GM21576 (cell line): Measurements from ENCODE around the gene PIGZ.
"Not testable (repeated sequence)": the region's sequence is repeated elsewhere in the genome, so short reads cannot be mapped to it uniquely, and the experiment has no call there.

Experiments used
- ATAC-seq: cut with Tn5 transposase; IDR thresholded peaks from one replicate; pipeline ENCODE4 v1.9.1; 2021; ENCODE audit warnings: mild to moderate bottlenecking, moderate library complexity; ENCODE audit not compliant: unreplicated experiment

PIGZ gene

DNA sequence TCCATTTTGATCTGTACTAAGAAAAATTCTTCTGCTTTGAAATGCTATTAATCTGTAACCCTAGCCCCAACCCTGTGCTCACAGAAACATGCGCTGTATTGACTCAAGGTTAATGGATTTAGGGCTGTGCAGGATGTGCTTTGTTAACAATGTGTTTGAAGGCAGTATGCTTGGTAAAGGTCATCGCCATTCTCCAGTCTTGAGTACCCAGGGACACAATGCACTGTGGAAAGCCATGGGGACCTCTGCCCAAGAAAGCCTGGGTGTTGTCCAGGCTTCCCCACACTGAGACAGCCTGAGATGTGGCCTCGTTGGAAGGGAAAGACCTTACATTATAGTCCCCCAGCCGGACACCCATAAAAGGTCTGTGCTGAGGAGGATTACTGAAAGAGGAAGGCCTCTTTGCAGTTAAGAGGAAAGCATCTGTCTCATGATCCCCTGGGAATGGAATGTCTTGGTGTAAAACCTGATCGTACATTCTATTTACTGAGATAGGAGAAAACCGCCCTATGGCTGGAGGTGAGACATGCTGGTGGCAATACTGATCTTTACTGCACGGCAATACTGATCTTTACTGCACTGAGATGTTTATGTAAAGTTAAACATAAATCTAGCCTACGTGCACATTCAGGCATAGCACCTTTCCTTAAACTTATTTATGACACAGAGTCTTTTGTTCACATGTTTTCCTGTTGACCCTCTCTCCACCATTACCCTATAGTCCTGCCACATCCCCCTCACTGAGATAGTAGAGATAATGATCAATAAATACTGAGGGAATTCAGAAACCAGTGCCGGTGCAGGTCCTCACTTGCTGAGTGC, 6.3 kb downstream of the PIGZ start:
- no peak for ATAC-seq

DNA sequence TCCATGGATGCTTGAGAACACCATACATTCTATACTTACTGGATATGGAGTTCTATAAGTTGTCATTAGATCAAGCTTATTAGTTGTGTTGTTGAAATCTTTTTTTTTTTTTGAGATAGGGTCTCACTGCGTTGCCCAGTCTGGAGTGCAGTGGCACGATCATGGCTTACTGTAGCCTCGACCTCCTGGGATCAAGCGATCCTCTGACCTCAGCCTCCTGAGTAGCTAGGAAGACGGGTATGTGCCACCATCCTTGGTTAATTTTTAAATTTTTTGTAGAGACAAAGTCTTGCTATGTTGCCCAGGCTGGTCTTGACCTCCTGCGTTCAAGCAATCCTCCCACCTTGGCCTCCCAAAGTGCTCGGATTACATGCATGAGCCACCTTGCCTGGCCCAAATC, 13.8 kb downstream of the PIGZ start:
- ATAC-seq: no peak

DNA sequence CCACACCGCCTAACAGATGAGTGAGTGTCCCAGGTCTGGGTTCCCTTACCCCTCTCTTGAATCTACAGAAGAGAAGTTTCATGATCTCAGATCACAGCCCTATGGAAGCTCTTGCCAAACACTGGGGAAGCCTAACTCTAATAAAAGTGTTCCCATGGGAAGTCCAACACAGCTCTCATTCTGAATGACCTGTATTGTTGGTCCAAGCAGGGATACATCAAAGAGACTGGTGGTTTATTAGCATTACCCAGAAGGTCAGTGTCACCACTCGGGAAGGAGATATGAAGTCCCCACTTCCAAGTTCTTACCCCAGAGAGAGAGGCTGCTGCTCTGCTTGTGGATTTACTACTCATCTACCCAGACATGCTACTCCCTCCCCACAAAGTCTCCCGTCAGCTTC, 17.3 kb downstream of the PIGZ start:
- ATAC-seq: no peak

DNA sequence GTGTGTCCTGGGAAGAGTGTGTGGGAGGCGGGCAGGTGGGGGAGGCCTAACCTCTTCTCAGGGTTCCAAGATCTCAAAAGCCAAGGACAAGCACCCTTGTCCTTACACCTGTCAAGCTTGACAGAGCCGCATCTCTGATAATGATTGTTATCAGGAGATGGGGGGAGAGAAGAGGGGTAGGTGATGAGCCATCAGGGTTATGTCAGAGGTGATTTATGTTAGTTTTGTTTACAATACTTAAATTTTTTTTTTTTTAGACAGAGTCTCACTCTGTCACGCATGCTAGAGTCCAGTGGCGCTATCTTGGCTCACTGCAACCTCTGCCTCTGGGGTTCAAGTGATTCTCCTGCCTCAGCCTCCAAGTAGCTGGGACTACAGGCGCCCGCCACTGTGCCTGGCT, 18.9 kb downstream of the PIGZ start:
- no peak for ATAC-seq

DNA sequence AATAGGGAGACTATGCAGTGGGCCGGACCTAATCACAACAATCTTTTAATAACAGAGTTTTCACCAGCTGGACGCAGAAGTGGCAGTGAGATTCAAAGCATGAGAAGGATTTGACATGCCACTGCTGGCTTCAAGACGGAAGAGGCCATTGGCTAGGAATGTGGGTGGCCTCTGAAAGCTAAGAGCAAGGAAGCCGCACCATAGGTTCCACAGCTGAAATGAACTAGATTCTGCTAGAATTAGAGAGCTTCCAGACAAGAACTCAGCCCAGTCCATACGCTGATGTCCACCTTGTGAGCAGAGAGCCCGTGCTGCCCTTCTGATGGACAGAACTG, 19.4 kb downstream of the PIGZ start:
- no peak for ATAC-seq

DNA sequence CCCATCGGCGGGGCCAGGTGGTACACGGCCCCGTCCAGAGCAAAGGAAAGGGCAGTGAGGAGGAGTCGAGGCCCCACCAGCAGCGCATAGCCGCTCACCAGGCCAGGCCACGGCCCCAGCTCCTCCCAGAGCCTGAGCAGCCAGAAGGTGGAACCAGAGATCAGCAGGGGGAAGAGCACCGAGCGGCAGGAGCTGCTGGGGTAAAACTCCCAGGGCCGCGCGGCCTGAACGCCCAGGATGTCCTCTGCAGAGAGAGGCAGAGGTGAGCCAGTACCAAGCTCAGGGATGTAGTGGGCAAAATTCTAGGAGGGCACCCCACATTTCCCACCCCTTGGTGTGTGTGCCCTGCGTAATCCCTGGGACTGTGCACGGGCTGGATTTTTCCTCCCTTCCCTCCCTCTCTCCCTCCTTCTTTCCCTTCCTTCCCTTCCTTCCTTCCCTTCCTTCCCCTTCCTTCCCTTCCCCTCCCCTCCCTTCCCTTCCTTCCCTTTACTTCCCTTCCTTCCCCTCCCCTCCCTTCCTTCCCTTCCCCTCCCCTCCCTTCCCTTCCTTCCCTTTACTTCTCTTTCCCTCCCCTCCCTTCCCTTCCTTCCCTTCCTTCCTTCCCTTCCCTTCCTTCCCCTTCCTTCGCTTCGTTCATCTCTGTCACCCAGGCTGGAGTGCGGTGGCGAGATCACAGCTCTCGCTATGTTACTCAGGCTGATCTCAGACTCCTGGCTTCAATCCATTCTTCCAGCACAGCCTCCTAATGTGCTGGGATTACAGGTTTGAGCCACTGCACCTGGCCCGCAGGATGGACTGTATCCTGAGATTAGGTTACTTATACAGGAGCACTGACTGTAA, 20.0 kb downstream of the PIGZ start:
- no peak for ATAC-seq

DNA sequence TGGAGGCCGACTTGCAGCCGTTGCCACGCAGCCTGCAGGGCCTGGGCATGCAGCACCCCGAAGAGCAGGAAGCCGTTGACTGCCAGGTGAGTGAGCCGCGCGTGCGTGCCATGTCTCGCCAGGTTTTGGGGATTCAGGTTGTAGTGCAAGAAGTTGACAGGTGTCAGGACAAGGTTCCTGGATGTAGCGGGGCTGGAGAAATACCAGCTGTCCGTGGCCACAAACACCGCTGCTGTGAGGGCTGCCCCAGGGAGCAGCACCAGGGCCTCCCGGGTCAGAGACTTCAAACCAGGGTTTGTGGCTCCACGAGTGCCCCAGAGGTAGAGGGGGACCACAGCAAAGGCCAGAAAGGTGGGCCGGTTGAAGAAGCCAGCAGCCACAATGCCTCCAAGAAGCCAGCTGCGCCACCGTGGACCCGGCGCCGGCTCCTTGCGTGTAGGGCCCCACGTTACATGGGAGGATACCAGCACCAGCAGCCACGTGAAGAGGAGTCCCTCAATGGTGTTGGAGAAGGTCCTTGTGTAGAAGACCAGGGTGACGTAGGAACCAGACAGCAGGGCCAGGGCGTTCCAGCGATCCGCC, 20.7 kb downstream of the PIGZ start:
- ATAC-seq: no peak

DNA sequence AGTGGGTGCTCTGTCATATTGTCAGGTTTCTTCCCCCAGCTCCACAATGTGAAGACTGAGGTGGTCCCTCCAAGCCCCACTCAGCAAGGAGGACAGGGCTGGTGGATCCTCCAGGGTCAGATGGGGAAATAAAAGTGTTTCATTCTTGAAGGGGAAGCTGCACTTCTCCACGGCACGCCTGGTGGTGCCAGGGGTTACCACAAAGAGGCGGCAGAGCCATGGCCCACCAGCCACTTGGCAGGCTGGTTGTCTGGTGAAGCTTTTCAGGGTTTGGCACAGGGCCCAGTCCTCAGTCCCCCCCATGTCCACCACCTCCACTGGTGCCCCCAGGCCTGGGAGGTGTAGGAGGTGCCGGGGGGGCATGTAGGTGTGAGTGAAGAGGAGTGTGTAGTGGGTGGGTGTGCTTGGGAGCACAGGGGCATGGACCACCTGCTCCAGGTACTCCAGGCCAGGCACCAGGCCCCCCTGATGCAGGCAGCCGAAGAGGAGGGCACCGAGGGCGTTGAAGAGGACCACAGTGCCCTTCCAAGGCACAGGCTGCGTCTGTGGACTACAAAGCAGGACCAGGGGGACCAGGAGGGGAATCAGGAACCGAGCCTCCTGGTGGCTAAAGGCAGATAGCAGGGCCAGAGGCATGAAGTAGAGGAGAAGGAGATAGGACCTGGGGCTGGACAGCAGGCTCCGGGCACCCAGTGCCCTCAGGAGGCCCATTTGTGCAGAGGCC, 21.3 kb downstream of the PIGZ start:
- ATAC-seq: no peak

DNA sequence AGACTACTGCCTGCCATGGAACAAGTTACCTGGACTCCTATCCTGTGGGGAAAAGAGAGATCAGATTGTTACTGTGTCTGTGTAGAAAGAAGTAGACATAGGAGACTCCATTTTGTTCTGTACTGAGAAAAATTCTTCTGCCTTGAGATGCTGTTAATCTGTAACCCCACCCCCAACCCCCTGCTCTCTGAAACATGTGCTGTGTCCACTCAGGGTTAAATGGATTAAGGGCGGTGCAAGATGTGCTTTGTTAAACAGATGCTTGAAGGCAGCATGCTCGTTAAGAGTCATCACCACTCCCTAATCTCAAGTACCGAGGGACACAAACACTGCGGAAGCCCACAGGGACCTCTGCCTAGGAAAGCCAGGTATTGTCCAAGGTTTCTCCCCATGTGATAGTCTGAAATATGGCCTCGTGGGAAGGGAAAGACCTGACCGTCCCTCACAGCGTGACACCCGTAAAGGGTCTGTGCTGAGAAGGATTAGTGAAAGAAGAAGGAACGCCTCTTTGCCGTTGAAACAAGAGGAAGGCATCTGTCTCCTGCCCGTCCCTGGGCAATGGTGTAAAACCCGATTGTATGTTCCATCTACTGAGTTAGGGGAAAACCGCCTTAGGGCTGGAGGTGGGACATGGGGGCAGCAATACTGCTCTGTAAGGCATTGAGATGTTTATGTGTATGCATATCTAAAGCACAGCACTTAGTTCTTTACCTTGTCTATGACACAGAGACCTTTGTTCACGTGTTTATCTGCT, 24.4 kb downstream of the PIGZ start:
- ATAC-seq: not testable (repeated sequence)

DNA sequence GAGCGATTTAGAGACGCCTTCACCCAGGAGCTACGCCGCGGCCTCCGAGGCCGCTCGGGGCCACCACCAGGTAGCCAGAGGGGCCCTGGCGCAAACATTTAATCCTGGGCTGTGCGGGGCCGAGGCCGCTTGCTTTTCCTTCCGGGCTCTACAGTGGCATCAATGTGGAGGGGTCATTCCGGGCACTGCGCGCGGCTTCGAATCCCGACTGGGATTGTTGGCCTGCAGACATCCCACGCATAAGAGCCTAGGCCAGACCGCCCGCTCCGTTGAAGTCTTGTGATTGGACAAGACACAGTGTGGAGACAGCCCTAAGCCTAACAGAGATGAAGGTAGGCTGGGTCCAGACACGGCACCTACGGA, 25.7 kb downstream of the PIGZ start:
- ATAC-seq: peak; percentile 4

DNA sequence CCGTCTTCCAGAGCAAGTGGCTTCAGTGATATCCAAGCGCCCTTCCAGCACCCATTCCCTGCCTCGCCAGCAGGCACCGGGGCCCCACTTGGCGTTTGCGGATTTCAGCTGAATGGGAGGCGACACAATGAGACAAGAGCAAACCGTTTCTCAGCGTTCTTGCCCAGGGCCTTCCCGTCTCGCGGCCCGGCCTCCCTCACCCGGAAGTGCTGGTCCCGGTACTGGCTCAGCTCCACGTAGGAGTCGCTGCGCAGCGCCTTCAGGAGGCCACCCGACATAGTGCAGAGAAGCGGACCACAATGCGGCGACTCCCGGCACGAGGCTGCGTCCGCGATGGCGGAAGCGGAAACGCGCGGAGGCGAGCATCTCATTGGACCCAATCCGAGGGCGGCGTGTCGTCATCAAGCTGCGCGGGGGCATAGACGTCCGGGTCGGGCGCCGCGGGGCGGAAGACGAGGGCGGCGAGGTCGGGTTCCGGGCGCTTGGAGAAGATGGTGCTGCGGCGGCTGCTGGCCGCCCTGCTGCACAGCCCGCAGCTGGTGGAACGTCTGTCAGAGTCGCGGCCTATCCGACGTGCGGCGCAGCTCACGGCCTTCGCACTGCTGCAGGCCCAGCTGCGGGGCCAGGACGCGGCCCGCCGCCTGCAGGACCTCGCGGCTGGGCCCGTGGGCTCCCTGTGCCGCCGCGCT, 26.3 kb downstream of the PIGZ start, which contains the start of gene NCBP2:
Gene NCBP2 (minus strand): TSS at position 303 of the 689 bp plus-strand sequence. CDS start 25 bp downstream, at position 278.
- ATAC-seq: peak; percentile 89

DNA sequence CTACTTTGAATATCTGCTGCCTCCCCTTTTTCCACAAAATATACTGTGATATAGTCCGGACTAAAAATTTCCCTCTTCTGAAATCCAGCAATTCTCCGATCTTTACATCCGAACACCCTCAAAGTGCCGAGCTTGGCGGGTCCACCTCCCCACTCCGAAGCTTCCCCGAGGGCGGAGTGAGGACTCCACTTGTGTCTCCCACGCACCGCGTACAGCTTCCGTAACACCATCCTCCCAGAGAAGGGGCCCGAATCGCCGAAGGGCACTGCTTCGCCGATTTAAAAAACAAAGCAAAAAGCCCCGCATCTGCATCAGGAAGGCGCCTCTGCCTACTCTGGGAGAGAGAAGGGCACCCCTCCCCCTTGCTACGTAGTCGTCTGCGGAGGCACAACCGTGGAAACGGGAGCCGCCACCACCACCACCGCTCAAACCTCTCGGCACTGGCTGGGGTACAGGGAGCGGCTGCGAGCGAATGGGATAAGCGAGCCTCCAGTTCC, 26.9 kb downstream of the PIGZ start:
- peak; percentile 34 for ATAC-seq

DNA sequence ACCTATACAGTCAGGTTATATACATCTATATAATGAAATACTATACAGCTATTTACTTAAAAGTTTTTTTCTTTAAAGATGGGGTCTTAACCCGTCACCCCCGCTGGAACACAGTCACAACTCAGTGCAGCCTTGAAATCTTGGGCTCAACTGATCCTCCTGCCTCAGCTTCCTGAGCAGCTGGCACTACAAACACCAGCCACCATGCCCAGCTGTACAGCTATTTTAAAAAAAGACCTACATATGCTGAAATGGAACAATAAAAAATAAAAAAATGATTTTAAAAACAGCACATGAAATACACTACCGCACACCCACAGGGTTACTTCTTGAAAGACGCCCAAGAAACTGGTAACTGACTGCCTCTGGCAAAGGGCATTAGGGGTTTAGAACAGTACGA, 30.1 kb downstream of the PIGZ start:
- no peak for ATAC-seq

DNA sequence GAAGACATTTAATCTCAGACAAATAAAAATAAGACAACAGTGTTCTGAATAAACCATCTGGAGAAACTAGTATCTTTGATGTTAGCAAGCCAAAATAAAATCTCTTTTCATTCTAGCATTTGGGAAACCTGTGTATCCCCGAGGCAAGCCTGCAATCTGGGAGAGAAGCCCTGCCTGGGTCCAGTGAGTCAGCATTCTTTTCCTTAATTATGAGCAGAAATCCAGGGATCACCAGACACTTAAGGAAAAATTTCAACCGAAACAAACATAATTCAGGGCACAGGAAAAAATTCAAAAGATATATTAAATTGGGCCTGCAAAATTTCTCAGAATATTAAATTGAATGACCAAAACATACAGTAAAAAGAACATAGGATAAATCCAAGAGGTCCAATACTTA, 30.5 kb downstream of the PIGZ start:
- ATAC-seq: no peak

DNA sequence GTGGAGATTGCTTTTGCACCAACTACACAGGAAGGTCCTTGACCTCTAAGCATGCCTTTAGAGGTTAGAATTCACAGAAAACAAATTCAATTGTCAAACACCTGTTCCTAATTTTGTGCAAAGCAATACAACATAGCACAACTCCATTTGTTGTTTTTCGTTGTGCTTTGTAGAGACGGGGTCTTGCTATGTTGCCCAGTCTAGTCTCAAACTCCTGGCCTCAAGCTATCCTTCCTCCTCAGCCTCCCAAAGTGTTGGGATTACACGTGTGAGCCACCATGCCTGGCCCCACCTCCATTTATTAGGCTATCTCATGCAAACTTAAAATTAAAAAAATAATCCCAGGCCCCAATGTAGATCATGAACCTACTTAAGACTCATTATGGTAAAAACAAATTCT, 32.3 kb downstream of the PIGZ start:
- no peak for ATAC-seq

DNA sequence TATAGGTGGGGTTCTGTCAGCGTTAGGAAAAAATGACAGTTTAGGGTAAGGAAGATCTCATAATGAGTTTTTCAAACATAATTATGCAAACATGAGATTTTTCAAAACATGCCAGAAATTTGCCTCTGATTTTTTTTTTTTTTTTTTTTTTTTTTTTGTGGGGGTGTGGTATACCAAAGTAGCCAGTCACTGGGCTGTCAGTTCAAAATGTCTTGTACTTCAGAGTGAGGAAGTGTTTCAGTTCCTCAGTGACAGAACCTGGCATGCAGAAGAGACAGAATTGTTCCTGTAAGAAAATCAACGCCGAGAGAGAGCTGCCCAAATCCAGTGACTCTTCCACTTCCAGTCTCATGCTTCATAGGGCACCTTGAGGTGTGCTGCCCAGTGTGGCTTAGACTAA, 36.0 kb downstream of the PIGZ start:
- no peak for ATAC-seq

DNA sequence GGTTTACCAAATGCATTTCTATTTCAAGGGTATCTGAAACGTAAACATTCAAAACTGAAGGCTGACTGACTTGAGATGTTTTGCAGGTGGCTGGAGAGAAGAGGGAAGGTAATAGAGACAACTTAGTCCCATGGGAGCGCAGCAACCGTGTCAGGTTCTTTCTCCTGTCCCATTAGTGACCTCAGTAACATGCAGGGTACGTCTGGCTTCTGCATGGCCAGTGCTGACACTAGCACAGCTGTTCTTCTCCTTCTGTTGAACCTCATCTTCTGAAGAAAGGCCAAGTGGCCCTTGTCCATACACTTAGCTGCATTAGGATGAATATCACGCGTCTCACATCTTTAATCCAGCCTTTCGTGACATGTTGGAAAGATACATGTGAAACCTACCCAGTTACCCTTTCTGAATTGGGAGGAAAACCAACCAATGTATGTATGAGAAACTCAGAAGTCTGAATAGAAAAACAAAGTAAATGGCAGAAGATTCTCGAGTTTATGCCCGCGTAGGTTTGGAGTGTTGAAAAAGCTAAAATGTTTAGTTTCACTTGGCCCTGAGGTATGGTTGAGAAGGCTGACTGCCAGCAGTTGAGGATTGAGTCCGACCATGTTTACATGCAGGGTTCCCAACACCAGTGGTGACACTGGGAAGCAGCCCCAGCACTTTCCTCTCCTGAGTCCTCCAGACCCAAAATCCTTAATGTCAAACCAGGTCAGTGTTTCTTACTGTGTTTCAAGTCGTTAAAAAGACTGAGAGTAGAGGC, 36.6 kb downstream of the PIGZ start:
- no peak for ATAC-seq

DNA sequence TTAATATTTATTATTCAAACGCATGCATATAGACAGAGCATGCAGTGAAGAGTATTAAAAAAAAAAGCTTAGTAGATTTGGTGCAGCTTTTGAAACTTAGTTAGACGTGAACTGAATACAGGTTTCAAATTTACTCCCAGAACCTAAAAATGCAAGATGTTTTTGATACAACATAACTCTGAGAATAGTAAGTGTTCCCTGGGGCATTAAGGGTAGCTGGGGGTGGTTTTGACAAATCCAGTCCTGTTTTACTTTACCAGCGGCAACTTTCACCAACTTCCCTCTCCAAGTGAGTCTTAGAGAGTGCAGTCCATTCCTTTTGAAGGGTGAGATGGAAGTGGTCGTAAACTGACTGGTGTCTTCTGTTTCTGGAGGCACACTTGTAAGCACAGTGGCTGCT, 37.5 kb downstream of the PIGZ start:
- ATAC-seq: no peak
